NCI-H2081 treated with DMSO at 0.1 percent for 48 hours (cell line): ENCODE measurements around the gene EFCAB14.
"Not testable (repeated sequence)": the region's sequence is repeated elsewhere in the genome, so short reads cannot be mapped to it uniquely, and the experiment has no call there.

Source experiments
- DNase-seq: peaks from one replicate; lab custom pipeline; 2025; lab: John Stamatoyannopoulos, UW

EFCAB14 gene

GRCh38 chr1:46718727-46719622 is at the start of gene EFCAB14:
Gene EFCAB14 (minus strand): TSS chr1:46719114. CDS start chr1:46718087, 1,027 bp downstream.
- peak; percentile 68 for DNase-seq

- DNase-seq, result no peak
These were observed 49.5 kb upstream of the EFCAB14 start for GRCh38 chr1:46768445-46768844.

GRCh38 chr1:46767649-46768282 is 48.9 kb upstream of the EFCAB14 start:
- DNase-seq, result no peak

GRCh38 chr1:46764402-46764801 is 45.5 kb upstream of the EFCAB14 start:
- no peak for DNase-seq

GRCh38 chr1:46761740-46762139 is 42.8 kb upstream of the EFCAB14 start:
- no peak for DNase-seq

- DNase-seq, result no peak
These were observed 41.7 kb upstream of the EFCAB14 start for GRCh38 chr1:46760558-46761166.

GRCh38 chr1:46757956-46758528 is 39.1 kb upstream of the EFCAB14 start:
- no peak for DNase-seq

GRCh38 chr1:46757247-46757955 is 38.5 kb upstream of the EFCAB14 start:
- no peak for DNase-seq

GRCh38 chr1:46755121-46755520 is 36.2 kb upstream of the EFCAB14 start:
- DNase-seq, result no peak

GRCh38 chr1:46754707-46755106 is 35.8 kb upstream of the EFCAB14 start:
- DNase-seq, result not testable (repeated sequence)

- DNase-seq, result no peak
These were observed 35.1 kb upstream of the EFCAB14 start for GRCh38 chr1:46753985-46754384.

- DNase-seq, result no peak
These were observed 31.0 kb upstream of the EFCAB14 start for GRCh38 chr1:46749921-46750404.

- no peak for DNase-seq
These were observed 30.5 kb upstream of the EFCAB14 start for GRCh38 chr1:46749404-46749803.

GRCh38 chr1:46747683-46748288 is 28.9 kb upstream of the EFCAB14 start:
- no peak for DNase-seq

GRCh38 chr1:46742069-46742468 is 23.2 kb upstream of the EFCAB14 start:
- DNase-seq, result no peak

GRCh38 chr1:46735708-46736324 is 16.9 kb upstream of the EFCAB14 start:
- no peak for DNase-seq

GRCh38 chr1:46728327-46728873 is 9.5 kb upstream of the EFCAB14 start:
- not testable (repeated sequence) for DNase-seq

- no peak for DNase-seq
These were observed 6.8 kb upstream of the EFCAB14 start for GRCh38 chr1:46725736-46726108.

GRCh38 chr1:46724991-46725735 is 6.2 kb upstream of the EFCAB14 start:
- DNase-seq, result peak; percentile 79

- no peak for DNase-seq
These were observed 5.0 kb upstream of the EFCAB14 start for GRCh38 chr1:46723901-46724300.
